HepG2 (cell line): ENCODE measurements around the gene BEGAIN. TPM values are rescaled to one million over a fixed set of nuclear protein-coding genes. Genes with fewer than 3 reads are reported as not detected.

Experiments
- ATAC-seq: fragments of 200-7000 bp; cut with Tn5 transposase; 3 replicates; pipeline ENCODE4 v1.9.1; 2020; ENCODE audit warnings: mild to moderate bottlenecking, moderate library complexity
- BruUV-seq: library from RNA; stranded (reverse); fragments of 400-500 nt; replicated peaks from 2 replicates; lab custom pipeline; 2021; lab: Mats Ljungman, UMichigan
- CTCF ChIA-PET: fragments of 300-600 bp; formaldehyde crosslinking; extraction: SDS; loops from one replicate; lab custom pipeline; 2021; ENCODE audit warnings: low total read pairs, inconsistent platforms, low intra/inter-chr PET ratio; lab: Yijun Ruan, JAX
- POLR2A ChIA-PET: fragments of 350-600 bp; sonication (Branson Sonifier 250); formaldehyde crosslinking; loops from one replicate; lab custom pipeline; 2020; ENCODE audit warnings: antibody characterized with exemption, inconsistent platforms; lab: Yijun Ruan, JAX
- DNase-seq: peaks from one replicate; pipeline ENCODE4 v3.0.0-alpha.2; 2015; ENCODE audit warnings: low spot score
- FAIRE-seq: peaks from 3 replicates; lab custom pipeline; 2011; peaks lifted over from hg19 to GRCh38; lab: Jason Lieb, UNC
- H2AFZ ChIP-seq: one replicate; pipeline ENCODE4 v1.6.1; 2011; ENCODE audit warnings: low read length, inconsistent platforms
- H3K27ac ChIP-seq: fragments of 300-600 bp; 3 replicates; pipeline ENCODE4 v1.8.0; 2011; ENCODE audit warnings: mixed run types, mild to moderate bottlenecking, mixed read lengths, low read length, inconsistent platforms; ENCODE audit not compliant: insufficient read depth; ENCODE audit errors: extremely low read length
- H3K27me3 ChIP-seq, 2 experiments: fragments of 200-600 bp in 1 of 2; 2 replicates in 1 of 2; 3 replicates in 1 of 2; pipeline versions ENCODE4 v1.6.0 to v1.8.0; 2011; ENCODE audit warnings: low read length in 2 of 2, mild to moderate bottlenecking in 2 of 2, moderate library complexity in 2 of 2, inconsistent platforms in 1 of 2; ENCODE audit not compliant: insufficient read depth in 2 of 2, control insufficient read depth in 1 of 2
- H3K36me3 ChIP-seq, 2 experiments: fragments of 200-600 bp in 1 of 2; replicated peaks in 1 of 2; 2 replicates in 1 of 2; 3 replicates in 1 of 2; pipeline versions ENCODE4 v1.5.1 to v1.8.0; 2011; ENCODE audit warnings: low read length in 2 of 2, inconsistent platforms in 1 of 2; ENCODE audit not compliant: insufficient read depth in 2 of 2, control insufficient read depth in 1 of 2
- H3K4me1 ChIP-seq: 2 replicates; pipeline ENCODE4 v1.5.1; 2012; ENCODE audit warnings: low read length, inconsistent platforms; ENCODE audit not compliant: insufficient read depth
- H3K4me2 ChIP-seq: 2 replicates; pipeline ENCODE4 v1.6.0; 2011; ENCODE audit warnings: low read depth, low read length, inconsistent platforms
- H3K4me3 ChIP-seq, 3 experiments: fragments of 200-600 bp in 1 of 3; sonication (generic), shearing (Covaris generic) in 1 of 3; replicated peaks in 1 of 3; 2 replicates each; pipeline ENCODE4 v1.5.1; 2011 to 2016; ENCODE audit warnings: low read length in 3 of 3, inconsistent platforms in 2 of 3, low read depth in 2 of 3, mild to moderate bottlenecking in 2 of 3, control low read depth in 1 of 3, mixed read lengths in 1 of 3; ENCODE audit not compliant: insufficient read depth in 1 of 3
- H3K79me2 ChIP-seq: one replicate; pipeline ENCODE4 v1.6.1; 2011; ENCODE audit warnings: low read length, inconsistent platforms; ENCODE audit not compliant: insufficient read depth
- H3K9ac ChIP-seq: 2 replicates; pipeline ENCODE4 v1.6.0; 2011; ENCODE audit warnings: mild to moderate bottlenecking, low read depth, low read length, inconsistent platforms; ENCODE audit not compliant: insufficient read depth
- H3K9me3 ChIP-seq: 2 replicates; pipeline ENCODE4 v1.5.1; 2012; ENCODE audit warnings: mild to moderate bottlenecking, low read length
- H4K20me1 ChIP-seq: 2 replicates; pipeline ENCODE4 v1.6.0; 2011; ENCODE audit warnings: inconsistent platforms, mild to moderate bottlenecking, low read length, moderate library complexity; ENCODE audit not compliant: insufficient read depth
- CENPX ChIP-seq: sonication (generic); formaldehyde crosslinking; IDR thresholded peaks from 2 replicates; pipeline ENCODE4 v1.9.0; 2021; ENCODE audit warnings: mild to moderate bottlenecking, missing genetic modification reagents, moderate library complexity
- ELF3 ChIP-seq: IDR thresholded peaks from 2 replicates; pipeline ENCODE4 v1.6.1; 2016; ENCODE audit warnings: missing genetic modification reagents, missing compliant biosample characterization
- NFKB2 ChIP-seq: sonication (generic); formaldehyde crosslinking; IDR thresholded peaks from 2 replicates; pipeline ENCODE4 v1.4.0; 2020; ENCODE audit warnings: missing genetic modification reagents, borderline replicate concordance
- ZNF556 ChIP-seq: sonication (generic); formaldehyde crosslinking; IDR thresholded peaks from 2 replicates; pipeline ENCODE4 v1.4.0; 2020; ENCODE audit warnings: mild to moderate bottlenecking, missing genetic modification reagents, borderline replicate concordance
- WGBS: methylation state at CpG from one replicate; pipeline ENCODE4 v1.1.6; 2017; ENCODE audit warnings: low lambda C conversion rate; 5-methylcytosine and 5-hydroxymethylcytosine counted together
- in situ Hi-C: cut with HindIII; loops from 2 replicates; pipeline ENCODE4 v1.10.0; 2017; ENCODE audit warnings: low pct_unique_long_range_greater_than_20kb; ENCODE audit not compliant: extremely low pct_ligation_motif_present
- intact Hi-C: fragments of 100-400 bp; cut with micrococcal nuclease; formaldehyde crosslinking; loops from one replicate; pipeline ENCODE4 v1.10.0; 2022; ENCODE audit not compliant: unreplicated experiment
- polyA plus RNA-seq, 8 experiments: library from polyadenylated mRNA; depleted of rRNA in 3 of 8; stranded (reverse) in 7 of 8; unstranded in 1 of 8; fragments of >200 nt; fragmentation: Illumina TruSeq in 4 of 8; extraction: Trizol in 4 of 8; gene quantifications; 2 replicates each; pipeline versions ENCODE4 v1.2.1 to v1.2.3, GENCODE V29; 2011 to 2016; ENCODE audit warnings: low read depth in 4 of 8, missing spikeins in 1 of 8, mixed read lengths in 1 of 8; ENCODE audit not compliant: insufficient read depth in 1 of 8
- total RNA-seq, 5 experiments: library from RNA; depleted of rRNA; stranded (reverse); fragments of >200 nt; fragmentation: Illumina TruSeq; extraction: Trizol; gene quantifications; 2 replicates each; pipeline ENCODE4 v1.2.3, GENCODE V29; 2016; ENCODE audit warnings: low read depth in 1 of 5
- TF ChIP-seq, protein P1 (sequence below): sonication (generic); formaldehyde crosslinking; IDR thresholded peaks from 2 replicates; pipeline ENCODE4 v1.4.0; 2020; ENCODE audit warnings: missing genetic modification reagents
- TF ChIP-seq, protein P2 (sequence below): sonication (generic); formaldehyde crosslinking; IDR thresholded peaks from 2 replicates; pipeline ENCODE4 v1.4.0; 2020; ENCODE audit warnings: mild to moderate bottlenecking, missing genetic modification reagents
- TF ChIP-seq, protein P3 (sequence below): sonication (generic); formaldehyde crosslinking; IDR thresholded peaks from 2 replicates; pipeline ENCODE4 v1.4.0; 2020; ENCODE audit warnings: missing genetic modification reagents

The BEGAIN gene
- total and polyA plus RNA-seq, 2 of the 13 experiments (the other 11 are each of a cell fraction or from before 2014, with no cell fraction given) = not detected

DNA sequence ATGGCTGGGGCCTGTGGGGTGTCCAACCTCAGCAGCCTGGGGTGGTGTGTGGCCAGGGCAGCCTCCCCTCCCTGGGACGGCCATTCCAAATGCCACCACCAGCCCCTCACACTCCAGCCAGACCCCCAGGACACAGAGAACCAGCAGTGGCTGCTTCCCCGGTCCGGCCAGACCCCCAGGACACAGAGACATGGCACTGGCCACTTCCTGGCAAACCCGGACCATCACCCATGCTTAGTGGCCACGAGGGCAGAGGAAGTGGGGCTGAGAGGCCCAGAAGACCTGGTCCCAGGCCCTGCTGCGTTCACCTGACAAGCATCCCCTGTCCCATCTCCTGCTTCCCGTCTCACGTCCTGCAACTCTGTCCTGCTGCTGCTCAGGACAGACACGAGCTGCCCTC is 26.7 kb downstream of the BEGAIN start:
- Histone ChIP-seq H3K9me3 (no peaks in the 10 kb centered on the region), H3K27me3 (peaks cover 30 to 98% of the 10 kb centered on the region in 2 experiments), H3K4me1 (no peaks in the 10 kb centered on the region), H3K9ac (no peak overlapping the region), H2AFZ (no peak overlapping the region), H3K36me3 (no peaks in the 10 kb centered on the region), H3K27ac (no peak overlapping the region), H3K79me2 (no peaks in the 10 kb centered on the region), H4K20me1 (0 out of 2 replicates have a peak, but pooled peaks cover 4% of the 10 kb centered on the region), H3K4me2 (no peak overlapping the region), H3K4me3 (no peak overlapping the region)
- ATAC-seq = no peak
- POLR2A ChIA-PET = no interaction called here
- FAIRE-seq = no peak
- no TSS peak for BruUV-seq
- whole genome bisulfite sequencing = 20% methylated on average over 1 of the region's 9 CpGs
- intact Hi-C loops = no loop called here
- TF ChIP-seq ZNF556 (CRISPR knock-in tag) = no peak
- TF ChIP-seq, protein P1, sequence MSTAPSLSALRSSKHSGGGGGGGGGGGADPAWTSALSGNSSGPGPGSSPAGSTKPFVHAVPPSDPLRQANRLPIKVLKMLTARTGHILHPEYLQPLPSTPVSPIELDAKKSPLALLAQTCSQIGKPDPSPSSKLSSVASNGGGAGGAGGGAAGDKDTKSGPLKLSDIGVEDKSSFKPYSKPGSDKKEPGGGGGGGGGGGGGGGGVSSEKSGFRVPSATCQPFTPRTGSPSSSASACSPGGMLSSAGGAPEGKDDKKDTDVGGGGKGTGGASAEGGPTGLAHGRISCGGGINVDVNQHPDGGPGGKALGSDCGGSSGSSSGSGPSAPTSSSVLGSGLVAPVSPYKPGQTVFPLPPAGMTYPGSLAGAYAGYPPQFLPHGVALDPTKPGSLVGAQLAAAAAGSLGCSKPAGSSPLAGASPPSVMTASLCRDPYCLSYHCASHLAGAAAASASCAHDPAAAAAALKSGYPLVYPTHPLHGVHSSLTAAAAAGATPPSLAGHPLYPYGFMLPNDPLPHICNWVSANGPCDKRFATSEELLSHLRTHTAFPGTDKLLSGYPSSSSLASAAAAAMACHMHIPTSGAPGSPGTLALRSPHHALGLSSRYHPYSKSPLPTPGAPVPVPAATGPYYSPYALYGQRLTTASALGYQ (CRISPR knock-in tag) = no peak
- TF ChIP-seq, protein P2, sequence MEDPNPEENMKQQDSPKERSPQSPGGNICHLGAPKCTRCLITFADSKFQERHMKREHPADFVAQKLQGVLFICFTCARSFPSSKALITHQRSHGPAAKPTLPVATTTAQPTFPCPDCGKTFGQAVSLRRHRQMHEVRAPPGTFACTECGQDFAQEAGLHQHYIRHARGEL (CRISPR knock-in tag) = no peak
- no peak for TF ChIP-seq CENPX (CRISPR knock-in tag)
- TF ChIP-seq, protein P3, sequence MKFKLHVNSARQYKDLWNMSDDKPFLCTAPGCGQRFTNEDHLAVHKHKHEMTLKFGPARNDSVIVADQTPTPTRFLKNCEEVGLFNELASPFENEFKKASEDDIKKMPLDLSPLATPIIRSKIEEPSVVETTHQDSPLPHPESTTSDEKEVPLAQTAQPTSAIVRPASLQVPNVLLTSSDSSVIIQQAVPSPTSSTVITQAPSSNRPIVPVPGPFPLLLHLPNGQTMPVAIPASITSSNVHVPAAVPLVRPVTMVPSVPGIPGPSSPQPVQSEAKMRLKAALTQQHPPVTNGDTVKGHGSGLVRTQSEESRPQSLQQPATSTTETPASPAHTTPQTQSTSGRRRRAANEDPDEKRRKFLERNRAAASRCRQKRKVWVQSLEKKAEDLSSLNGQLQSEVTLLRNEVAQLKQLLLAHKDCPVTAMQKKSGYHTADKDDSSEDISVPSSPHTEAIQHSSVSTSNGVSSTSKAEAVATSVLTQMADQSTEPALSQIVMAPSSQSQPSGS (CRISPR knock-in tag) = no peak
- no peak for TF ChIP-seq NFKB2
- TF ChIP-seq ELF3 (CRISPR knock-in tag) = no peak
- CTCF ChIA-PET = no interaction called here
- in situ Hi-C loops = no loop called here
- no peak for DNase-seq
